ENCODE data around the gene STRADB.

Gene STRADB

DNA sequence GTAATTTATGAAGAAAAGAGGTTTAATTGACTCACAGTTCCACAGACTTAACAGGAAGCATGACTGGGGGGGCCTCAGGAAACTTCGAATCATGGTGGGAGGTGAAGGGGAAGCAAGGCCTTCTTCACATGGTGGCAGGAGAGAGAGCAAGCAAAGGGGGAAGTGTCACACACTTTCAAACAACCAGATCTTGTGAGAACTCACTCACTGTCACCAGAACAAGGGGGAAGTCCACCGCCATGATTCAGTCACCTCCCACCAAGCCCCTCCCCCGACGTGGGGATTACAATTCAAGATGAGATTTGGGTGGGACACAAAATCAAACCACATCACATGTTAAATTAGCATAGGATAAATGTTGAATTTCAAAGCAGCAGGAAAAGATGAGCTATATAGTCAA is 56.2 kb downstream of the STRADB start:
- Histone ChIP-seq H3K36me3 (ENCODE audit: insufficient read depth, low read length) (no peaks in the 10 kb centered on the region), H3K27me3 (ENCODE audit: insufficient read depth, low read length) (no peaks in the 10 kb centered on the region), H3K4me3 (ENCODE audit: low read length) (no peak overlapping the region), H3K4me1 (ENCODE audit: insufficient read depth, low read length) (no peaks in the 10 kb centered on the region), H3K27ac (ENCODE audit: low read depth, low read length) (no peak overlapping the region), H3K9me3 (ENCODE audit: insufficient read depth, low read depth, low read length) (peaks cover 4% of the 10 kb centered on the region; the same call in 1 of the 2 replicates), H3K9ac (ENCODE audit: low read depth, low read length) (no peak overlapping the region)
- 100% methylated on average over 1 of the region's 4 CpGs for WGBS

DNA sequence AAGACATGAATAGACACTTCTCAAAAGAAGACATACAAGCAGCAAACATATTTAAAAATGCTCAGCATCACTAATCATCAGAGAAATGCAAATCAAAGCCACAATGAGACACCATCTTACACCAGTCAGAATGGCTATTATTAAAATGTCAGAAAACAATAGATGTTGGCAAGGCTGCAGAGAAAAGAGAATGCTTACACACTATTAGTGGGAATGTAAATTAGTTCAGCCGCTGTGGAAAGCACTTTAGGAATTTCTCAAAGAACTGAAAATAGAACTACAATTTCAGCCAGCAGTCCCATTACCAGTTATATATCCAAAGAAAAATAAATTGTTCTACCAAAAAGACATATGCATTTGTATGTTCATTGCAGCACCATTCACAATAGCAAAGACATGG is 61.7 kb downstream of the STRADB start:
- Histone ChIP-seq H3K9me3 (ENCODE audit: insufficient read depth, low read depth, low read length) (no peaks in the 10 kb centered on the region), H3K27ac (ENCODE audit: low read depth, low read length) (no peak overlapping the region), H3K4me1 (ENCODE audit: insufficient read depth, low read length) (no peaks in the 10 kb centered on the region), H3K27me3 (ENCODE audit: insufficient read depth, low read length) (no peaks in the 10 kb centered on the region), H3K36me3 (ENCODE audit: insufficient read depth, low read length) (no peaks in the 10 kb centered on the region), H3K4me3 (ENCODE audit: low read length) (no peak overlapping the region), H3K9ac (ENCODE audit: low read depth, low read length) (no peak overlapping the region)
- WGBS = 100% methylated on average over 1 of the region's 1 CpG

DNA sequence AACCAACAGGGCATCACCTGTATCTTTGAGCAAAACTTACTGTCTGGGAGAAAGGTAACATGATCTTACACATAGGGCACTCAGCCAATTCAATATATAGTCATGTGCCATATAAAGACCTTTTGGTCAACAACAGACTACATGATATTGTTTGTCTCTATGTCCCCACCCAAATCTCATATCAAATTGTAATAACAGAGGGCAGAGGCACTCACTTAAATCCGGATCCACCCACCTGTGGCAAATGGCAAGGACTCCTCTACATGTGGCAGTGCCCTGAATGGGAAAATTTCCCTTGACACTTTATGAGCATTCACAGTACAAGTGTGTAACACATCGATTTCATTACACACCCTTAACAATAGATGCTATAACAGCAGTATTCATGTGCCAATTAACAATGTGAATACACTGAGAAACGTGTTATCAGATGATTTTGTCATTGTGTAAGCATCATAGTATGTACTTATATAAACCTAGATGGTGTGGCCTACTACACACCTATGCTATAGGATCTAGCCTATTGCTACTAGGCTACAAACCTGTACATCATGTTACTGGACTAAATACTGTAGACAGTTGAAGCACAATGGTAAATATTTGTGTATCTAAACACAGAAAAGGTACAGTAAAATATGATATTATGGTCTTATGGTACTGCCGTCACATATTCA is 64.2 kb downstream of the STRADB start:
- Histone ChIP-seq H3K27me3 (ENCODE audit: insufficient read depth, low read length) (no peaks in the 10 kb centered on the region), H3K9me3 (ENCODE audit: insufficient read depth, low read depth, low read length) (no peaks in the 10 kb centered on the region), H3K9ac (ENCODE audit: low read depth, low read length) (no peak overlapping the region), H3K4me3 (ENCODE audit: low read length) (no peak overlapping the region), H3K4me1 (ENCODE audit: insufficient read depth, low read length) (no peaks in the 10 kb centered on the region), H3K36me3 (ENCODE audit: insufficient read depth, low read length) (no peaks in the 10 kb centered on the region), H3K27ac (ENCODE audit: low read depth, low read length) (no peak overlapping the region)
- 89% methylated on average over 3 of the region's 4 CpGs for WGBS

DNA sequence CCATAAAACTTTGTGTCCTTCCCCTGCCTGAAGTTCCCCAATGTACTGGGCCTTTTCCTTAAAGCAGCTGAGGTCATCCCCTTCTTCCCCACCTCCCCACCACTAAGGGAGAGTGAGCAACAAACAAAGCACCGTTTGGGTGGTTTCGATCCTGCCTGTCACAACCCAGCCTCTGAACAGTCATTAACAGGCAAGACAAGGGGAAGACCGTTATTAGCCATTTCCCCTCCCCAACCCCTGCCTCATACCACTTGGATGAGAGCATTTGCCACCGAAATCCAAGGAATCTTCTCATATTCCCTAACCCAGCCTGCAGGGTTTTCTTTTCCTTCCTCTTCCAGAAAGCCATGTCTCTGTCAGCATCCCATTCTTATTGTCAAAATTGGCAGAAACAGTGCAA is 65.6 kb downstream of the STRADB start:
- Histone ChIP-seq H3K4me1 (ENCODE audit: insufficient read depth, low read length) (no peaks in the 10 kb centered on the region), H3K27me3 (ENCODE audit: insufficient read depth, low read length) (no peaks in the 10 kb centered on the region), H3K4me3 (ENCODE audit: low read length) (no peak overlapping the region), H3K36me3 (ENCODE audit: insufficient read depth, low read length) (no peaks in the 10 kb centered on the region), H3K9ac (ENCODE audit: low read depth, low read length) (no peak overlapping the region), H3K27ac (ENCODE audit: low read depth, low read length) (no peak overlapping the region), H3K9me3 (ENCODE audit: insufficient read depth, low read depth, low read length) (no peaks in the 10 kb centered on the region)
- 61% methylated on average over 4 of the region's 4 CpGs for WGBS

DNA sequence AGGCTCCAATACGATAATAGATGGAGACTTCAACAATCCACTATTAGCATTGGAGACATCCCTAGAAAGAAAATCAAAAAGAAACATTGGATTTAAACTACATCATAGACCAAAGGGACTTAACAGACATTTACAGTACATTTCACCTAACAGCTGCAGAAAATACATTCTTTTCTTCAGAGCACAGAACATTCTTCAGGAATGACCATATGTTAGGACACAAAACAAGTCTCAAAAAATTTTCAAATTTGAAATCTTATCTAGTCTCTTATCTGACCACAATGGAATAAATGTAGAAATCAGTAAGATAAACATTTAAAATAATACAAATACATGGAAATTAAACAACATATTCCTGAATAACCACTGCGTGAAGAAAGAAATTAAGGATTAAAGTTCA is 68.7 kb downstream of the STRADB start:
- no peak overlapping the region for H3K9ac ChIP-seq (ENCODE audit: low read depth, low read length)
- H3K27ac ChIP-seq (ENCODE audit: low read depth, low read length) = no peak overlapping the region
- H3K27me3 ChIP-seq (ENCODE audit: insufficient read depth, low read length) = no peaks in the 10 kb centered on the region
- H3K4me3 ChIP-seq (ENCODE audit: low read length) = no peak overlapping the region
- H3K4me1 ChIP-seq (ENCODE audit: insufficient read depth, low read length) = no peaks in the 10 kb centered on the region
- WGBS = 96% methylated on average over 2 of the region's 2 CpGs
- H3K9me3 ChIP-seq (ENCODE audit: insufficient read depth, low read depth, low read length) = no peaks in the 10 kb centered on the region
- H3K36me3 ChIP-seq (ENCODE audit: insufficient read depth, low read length) = no peaks in the 10 kb centered on the region

DNA sequence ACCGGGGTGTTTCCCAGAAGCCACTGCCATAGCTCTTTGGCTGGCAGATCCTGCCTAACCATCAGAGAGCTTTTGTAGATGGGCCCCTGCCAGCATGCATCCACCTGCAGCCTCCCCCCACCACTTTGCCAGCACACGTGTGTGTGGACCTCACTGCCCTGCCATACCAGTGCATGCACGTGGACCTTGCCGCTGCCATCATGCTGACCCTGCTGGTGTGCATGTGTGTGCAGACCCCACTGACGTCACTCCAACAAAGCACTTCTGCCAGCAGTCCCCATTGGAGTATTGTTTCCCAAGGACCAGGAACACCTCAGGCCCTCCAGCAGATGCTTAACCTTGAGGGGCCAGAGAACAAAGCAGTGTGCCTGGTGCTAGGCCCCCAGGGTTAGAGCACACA is 71.4 kb downstream of the STRADB start:
- H3K27ac ChIP-seq (ENCODE audit: low read depth, low read length) = no peak overlapping the region

DNA sequence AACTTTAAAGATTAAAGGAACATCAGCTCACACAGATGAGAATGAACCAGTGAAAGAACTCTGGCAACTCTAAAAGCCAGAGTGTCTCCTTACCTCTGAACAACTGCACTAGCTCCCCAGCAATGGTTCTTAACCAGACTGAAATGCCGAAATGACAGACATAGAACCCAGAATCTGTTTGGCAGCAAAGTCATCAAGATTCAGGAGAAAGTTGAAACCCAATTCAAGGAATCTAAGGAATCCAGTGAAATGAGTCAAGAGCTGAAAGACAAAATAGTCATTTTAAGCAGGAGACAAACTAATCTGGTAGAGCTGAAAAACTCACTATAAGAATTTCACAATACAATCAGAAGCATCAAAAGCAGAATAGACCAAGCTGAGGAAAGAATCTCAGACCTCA is 72.0 kb downstream of the STRADB start:
- H3K4me3 ChIP-seq (ENCODE audit: low read length) = no peak overlapping the region
- H3K9me3 ChIP-seq (ENCODE audit: insufficient read depth, low read depth, low read length) = no peaks in the 10 kb centered on the region
- H3K9ac ChIP-seq (ENCODE audit: low read depth, low read length) = no peak overlapping the region
- H3K27ac ChIP-seq (ENCODE audit: low read depth, low read length) = no peak overlapping the region
- 48% methylated on average over 1 of the region's 1 CpG for WGBS
- H3K4me1 ChIP-seq (ENCODE audit: insufficient read depth, low read length) = no peaks in the 10 kb centered on the region
- H3K27me3 ChIP-seq (ENCODE audit: insufficient read depth, low read length) = no peaks in the 10 kb centered on the region
- H3K36me3 ChIP-seq (ENCODE audit: insufficient read depth, low read length) = no peaks in the 10 kb centered on the region

More for the DNA sequence above, 71.4 kb downstream of the STRADB start:
- Histone ChIP-seq H3K36me3 (ENCODE audit: insufficient read depth, low read length) (no peaks in the 10 kb centered on the region), H3K9me3 (ENCODE audit: insufficient read depth, low read depth, low read length) (no peaks in the 10 kb centered on the region), H3K4me1 (ENCODE audit: insufficient read depth, low read length) (no peaks in the 10 kb centered on the region), H3K9ac (ENCODE audit: low read depth, low read length) (no peak overlapping the region), H3K27me3 (ENCODE audit: insufficient read depth, low read length) (no peaks in the 10 kb centered on the region), H3K4me3 (ENCODE audit: low read length) (no peak overlapping the region)
- 92% methylated on average over 5 of the region's 5 CpGs for WGBS
